MM.1S (cell line): ENCODE measurements around the gene CD300H.
A peak's percentile ranks its signal among the peaks of the same experiment; 100 is the strongest.

Experiments used
- DNase-seq: peaks from one replicate; pipeline ENCODE4 v3.0.0-alpha.2; 2015
- H2AFZ ChIP-seq: fragments of 300-600 bp; sonication (generic); 2 replicates; pipeline ENCODE4 v1.6.0; 2016; ENCODE audit warnings: antibody characterized with exemption, low read length
- H3F3A ChIP-seq: fragments of 300-600 bp; sonication (generic); 2 replicates; pipeline ENCODE4 v1.6.1; 2016; ENCODE audit warnings: mild to moderate bottlenecking, antibody characterized with exemption, low read length, moderate library complexity, mixed read lengths; ENCODE audit not compliant: insufficient read depth
- H3K27ac ChIP-seq: fragments of 300-600 bp; sonication (generic); 2 replicates; pipeline ENCODE4 v1.5.1; 2016; ENCODE audit warnings: mild to moderate bottlenecking, low read length
- H3K27me3 ChIP-seq: fragments of 300-600 bp; sonication (generic); replicated peaks from 2 replicates; pipeline ENCODE4 v1.6.0; 2016; ENCODE audit warnings: low read length; ENCODE audit not compliant: insufficient read depth
- H3K36me3 ChIP-seq: fragments of 300-600 bp; sonication (generic); replicated peaks from 2 replicates; pipeline ENCODE4 v1.6.1; 2016; ENCODE audit warnings: mild to moderate bottlenecking, low read length, mixed read lengths; ENCODE audit not compliant: insufficient read depth
- H3K4me1 ChIP-seq: fragments of 300-600 bp; sonication (generic); 2 replicates; pipeline ENCODE4 v1.6.1; 2016; ENCODE audit warnings: low read length, mixed read lengths
- H3K4me2 ChIP-seq: fragments of 300-600 bp; sonication (generic); 2 replicates; pipeline ENCODE4 v1.6.0; 2016; ENCODE audit warnings: low read depth, low read length
- H3K4me3 ChIP-seq: fragments of 300-600 bp; sonication (generic); 2 replicates; pipeline ENCODE4 v1.5.1; 2016; ENCODE audit warnings: low read length, mixed read lengths
- H3K79me2 ChIP-seq: fragments of 300-600 bp; sonication (generic); 2 replicates; pipeline ENCODE4 v1.6.1; 2016; ENCODE audit warnings: mixed run types, low read length, mixed read lengths
- H3K9ac ChIP-seq: fragments of 300-600 bp; sonication (generic); 2 replicates; pipeline ENCODE4 v1.6.1; 2016; ENCODE audit warnings: low read length, mixed read lengths
- H3K9me2 ChIP-seq: fragments of 300-600 bp; sonication (generic); replicated peaks from 2 replicates; pipeline ENCODE4 v1.6.1; 2016; ENCODE audit warnings: mild to moderate bottlenecking, low read length, mixed read lengths; ENCODE audit not compliant: insufficient read depth
- H3K9me3 ChIP-seq: fragments of 300-600 bp; sonication (generic); replicated peaks from 2 replicates; pipeline ENCODE4 v1.6.1; 2016; ENCODE audit warnings: mild to moderate bottlenecking, low read length, mixed read lengths; ENCODE audit not compliant: insufficient read depth
- H4K20me1 ChIP-seq: fragments of 300-600 bp; sonication (generic); 2 replicates; pipeline ENCODE4 v1.6.1; 2016; ENCODE audit warnings: mild to moderate bottlenecking, low read length, moderate library complexity, mixed read lengths; ENCODE audit not compliant: insufficient read depth
- EZH2 ChIP-seq: fragments of 300-600 bp; sonication (generic); optimal IDR thresholded peaks from 2 replicates; pipeline ENCODE3; 2017; ENCODE audit warnings: low read depth, mild to moderate bottlenecking, antibody characterized with exemption, low read length, mixed read lengths
- EZH2phosphoT487 ChIP-seq: fragments of 300-600 bp; sonication (generic); IDR thresholded peaks from 2 replicates; pipeline ENCODE4 v1.6.1; 2018; ENCODE audit warnings: antibody characterized with exemption, low read length
- TF ChIP-seq, protein P1 (sequence below): fragments of 300-600 bp; sonication (generic); IDR thresholded peaks from 2 replicates; pipeline ENCODE4 v1.5.1; 2016; ENCODE audit warnings: antibody characterized with exemption, low read length, mixed read lengths

The CD300H gene

DNA sequence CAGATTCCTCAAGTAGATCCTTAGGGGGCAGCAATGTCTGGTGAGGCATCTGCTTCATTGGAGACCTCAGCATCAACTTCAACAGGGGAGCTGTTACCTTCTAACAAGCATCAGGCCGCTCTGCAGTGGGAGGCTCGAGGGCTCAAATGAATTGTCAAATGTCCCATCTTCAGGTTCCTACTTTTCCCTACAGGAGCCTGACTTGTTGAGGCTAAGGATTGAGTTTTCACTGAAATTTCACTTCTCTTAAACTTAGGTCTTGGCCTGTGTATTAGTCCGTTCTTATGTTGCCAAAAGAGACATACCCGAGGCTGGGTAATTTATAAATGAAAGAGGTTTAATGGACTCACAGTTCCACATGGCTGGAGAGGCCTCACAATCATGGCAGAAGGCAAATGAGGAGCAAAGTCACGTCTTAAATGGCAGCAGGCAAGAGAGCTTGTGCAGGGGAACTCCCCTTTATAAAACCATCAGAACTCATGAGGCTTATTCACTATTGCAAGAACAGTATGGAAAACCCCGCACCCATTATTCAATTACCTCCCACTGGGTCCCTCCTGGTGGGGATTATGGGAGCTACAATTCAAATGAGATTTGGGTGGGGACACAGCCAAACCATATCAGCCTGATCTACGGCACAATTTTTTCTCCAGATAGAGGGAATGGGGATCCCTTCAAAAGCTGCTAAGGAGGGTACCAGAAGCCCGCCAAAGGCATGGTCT is 29.9 kb upstream of the CD300H start:
- Histone ChIP-seq H3K4me1 (peaks cover 10% of the 10 kb centered on the region; the same call in 1 of the 2 replicates), H2AFZ (no peak overlapping the region), H3F3A (no peaks in the 10 kb centered on the region), H3K9ac (no peak overlapping the region), H3K27ac (no peak overlapping the region), H3K27me3 (peaks cover 84% of the 10 kb centered on the region), H3K36me3 (no peaks in the 10 kb centered on the region), H4K20me1 (no peaks in the 10 kb centered on the region), H3K9me3 (no peaks in the 10 kb centered on the region), H3K79me2 (no peaks in the 10 kb centered on the region), H3K4me2 (no peak overlapping the region), H3K9me2 (no peaks in the 10 kb centered on the region), H3K4me3 (no peak overlapping the region)
- TF ChIP-seq EZH2phosphoT487 (no peak), EZH2 (no peak)
- TF ChIP-seq, protein P1, sequence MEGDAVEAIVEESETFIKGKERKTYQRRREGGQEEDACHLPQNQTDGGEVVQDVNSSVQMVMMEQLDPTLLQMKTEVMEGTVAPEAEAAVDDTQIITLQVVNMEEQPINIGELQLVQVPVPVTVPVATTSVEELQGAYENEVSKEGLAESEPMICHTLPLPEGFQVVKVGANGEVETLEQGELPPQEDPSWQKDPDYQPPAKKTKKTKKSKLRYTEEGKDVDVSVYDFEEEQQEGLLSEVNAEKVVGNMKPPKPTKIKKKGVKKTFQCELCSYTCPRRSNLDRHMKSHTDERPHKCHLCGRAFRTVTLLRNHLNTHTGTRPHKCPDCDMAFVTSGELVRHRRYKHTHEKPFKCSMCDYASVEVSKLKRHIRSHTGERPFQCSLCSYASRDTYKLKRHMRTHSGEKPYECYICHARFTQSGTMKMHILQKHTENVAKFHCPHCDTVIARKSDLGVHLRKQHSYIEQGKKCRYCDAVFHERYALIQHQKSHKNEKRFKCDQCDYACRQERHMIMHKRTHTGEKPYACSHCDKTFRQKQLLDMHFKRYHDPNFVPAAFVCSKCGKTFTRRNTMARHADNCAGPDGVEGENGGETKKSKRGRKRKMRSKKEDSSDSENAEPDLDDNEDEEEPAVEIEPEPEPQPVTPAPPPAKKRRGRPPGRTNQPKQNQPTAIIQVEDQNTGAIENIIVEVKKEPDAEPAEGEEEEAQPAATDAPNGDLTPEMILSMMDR, result no peak
- DNase-seq, result no peak

DNA sequence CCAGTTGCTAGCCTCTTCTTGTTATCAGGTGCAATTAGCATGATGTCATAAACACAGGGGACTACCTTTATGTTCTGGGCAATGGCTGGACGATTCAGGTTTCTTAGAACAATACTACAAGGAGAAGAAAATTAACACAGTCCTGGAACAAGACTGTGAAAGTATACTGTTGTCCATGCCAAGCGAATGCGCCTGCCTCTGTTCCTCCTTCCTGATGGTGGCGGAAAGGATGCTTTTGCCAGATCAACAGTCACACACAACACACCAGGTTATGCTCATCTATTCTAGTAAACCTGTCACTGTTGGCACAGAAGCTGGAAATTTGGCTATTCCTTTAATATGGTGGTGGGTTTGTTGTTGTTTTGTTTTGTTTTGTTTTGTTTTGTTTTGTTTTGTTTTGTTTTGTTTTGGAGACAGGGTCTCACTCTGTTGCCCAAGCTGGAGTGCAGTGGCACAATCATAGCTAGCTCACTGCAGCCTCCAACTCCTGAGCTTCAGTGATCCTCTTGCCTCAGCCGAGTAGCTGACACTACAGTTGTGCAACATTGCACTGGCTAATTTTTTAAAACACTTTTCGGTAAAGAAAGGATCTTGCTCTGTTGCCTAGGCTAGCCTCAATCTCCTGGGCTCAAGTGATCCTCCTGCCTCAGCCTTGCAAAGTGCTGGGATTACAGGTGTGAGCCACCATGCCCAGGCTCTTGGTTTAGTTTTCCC is 27.9 kb upstream of the CD300H start:
- Histone ChIP-seq H3K36me3 (no peaks in the 10 kb centered on the region), H3K9me3 (no peaks in the 10 kb centered on the region), H3K4me2 (no peak overlapping the region), H3F3A (no peaks in the 10 kb centered on the region), H3K9me2 (no peaks in the 10 kb centered on the region), H3K27me3 (peaks cover 85% of the 10 kb centered on the region), H3K27ac (no peak overlapping the region), H4K20me1 (no peaks in the 10 kb centered on the region), H3K4me3 (no peak overlapping the region), H3K4me1 (peaks cover 10% of the 10 kb centered on the region; the same call in 1 of the 2 replicates), H2AFZ (no peak overlapping the region), H3K79me2 (no peaks in the 10 kb centered on the region), H3K9ac (no peak overlapping the region)
- no peak for DNase-seq
- TF ChIP-seq EZH2 (no peak), EZH2phosphoT487 (no peak)
- TF ChIP-seq, protein P1, result no peak

- no peaks in the 10 kb centered on the region for H4K20me1 ChIP-seq
- H3K27me3 ChIP-seq, result peaks cover 92% of the 10 kb centered on the region
- H3K4me3 ChIP-seq, result no peak within 1 kb of the TSS
- no peak within 1 kb of the TSS for H2AFZ ChIP-seq
- peak within 1 kb of the TSS; percentile 5; the same call in 1 of the 2 replicates for H3K4me2 ChIP-seq
- H3K36me3 ChIP-seq, result no peaks in the 10 kb centered on the region
- DNase-seq, result no peak
- no peak within 1 kb of the TSS for H3K27ac ChIP-seq
- no peaks in the 10 kb centered on the region for H3K9me3 ChIP-seq
- H3K4me1 ChIP-seq, result no peaks in the 10 kb centered on the region
- H3F3A ChIP-seq, result no peaks in the 10 kb centered on the region
- H3K9ac ChIP-seq, result no peak within 1 kb of the TSS
- no peaks in the 10 kb centered on the region for H3K9me2 ChIP-seq
- H3K79me2 ChIP-seq, result no peaks in the 10 kb centered on the region
- TF ChIP-seq EZH2phosphoT487 (no peak), EZH2 (no peak)
- TF ChIP-seq, protein P1, result no peak
Observed at GRCh38 chr17:74592087-74592990, 25.0 kb upstream of the CD300H start, which contains the start of gene CD300LD. CD300LD (minus strand) TSS chr17:74592283; CDS start chr17:74592202, 81 bp downstream.
